ENCODE data around the gene MACROH2A2. TPM values are rescaled to one million over a fixed set of nuclear protein-coding genes. Genes with fewer than 3 reads are reported as not detected.

MACROH2A2 gene
- total and polyA plus RNA-seq, 2 of the 8 experiments (the other 6 are each of a cell fraction or from before 2014, with no cell fraction given), result 7.9 to 9.3 TPM

- TF ChIP-seq TCF12 (IDR thresholded peaks at IDR 0.05; ENCODE audit: low read depth, low read length) (no peak), EP300 (IDR thresholded peaks at IDR 0.05; ENCODE audit: borderline replicate concordance in 1 of 2, low read depth in 2 of 2, low read length in 2 of 2) (no peak), E2F6 (IDR thresholded peaks at IDR 0.05) (no peak), BCL11A (IDR thresholded peaks at IDR 0.05; ENCODE audit: low read depth in 2 of 2, low read length in 2 of 2) (no peak), TAF1 (IDR thresholded peaks at IDR 0.05; ENCODE audit: low read depth, low read length) (no peak), NRF1 (IDR thresholded peaks at IDR 0.05; ENCODE audit: low read depth, low read length) (no peak), FOSL1 (IDR thresholded peaks at IDR 0.05; ENCODE audit: insufficient read depth, low read depth, low read length) (no peak), CTBP2 (IDR thresholded peaks at IDR 0.05; ENCODE audit: borderline replicate concordance, insufficient read depth, insufficient read length, low read length) (no peak)
These were observed 85.6 kb downstream of the MACROH2A2 start (continued) for GRCh38 chr10:70137927-70138883.
